ENCODE measurements around the gene KCNH6. TPM values are rescaled to one million over a fixed set of nuclear protein-coding genes. Genes with fewer than 3 reads are reported as not detected.

The KCNH6 gene
- total RNA-seq, 1 experiment from 2014 or later: 1.6 TPM

GRCh38 chr17:63475491-63476412 lies 47.4 kb upstream of the KCNH6 start:
- no peak overlapping the region; a peak in 1 of 7 replicates for H3K27ac Mint-ChIP-seq
- H3K27me3 Mint-ChIP-seq (ENCODE audit: low read depth): peaks cover 50% of the 10 kb centered on the region
- H2AK5ac ChIP-seq (ENCODE audit: insufficient read length, low read length): no peak overlapping the region
- no peak overlapping the region for H4K8ac ChIP-seq (replicated peaks; ENCODE audit: insufficient read length, low read depth, low read length)
- H3K4me3 Mint-ChIP-seq: peak overlapping the region; percentile 63 to 80
- no peak overlapping the region for H2BK5ac ChIP-seq (ENCODE audit: insufficient read length, low read length)
- no peak overlapping the region for H3K14ac ChIP-seq (ENCODE audit: insufficient read depth, low read length)
- H4K91ac ChIP-seq (ENCODE audit: insufficient read length, low read depth, low read length): no peak overlapping the region
- H3K9me3 Mint-ChIP-seq: no peaks in the 10 kb centered on the region
- no peaks in the 10 kb centered on the region; the same call in 1 of the 2 replicates for H3K4me1 ChIP-seq (ENCODE audit: insufficient read depth, low read length)
- no peak overlapping the region for H3K56ac ChIP-seq (ENCODE audit: insufficient read length, low read depth, low read length)
- H3K27ac ChIP-seq (ENCODE audit: insufficient read length, low read depth, low read length): no peak overlapping the region
- no peak for DNase-seq
- peaks cover 13% of the 10 kb centered on the region for H3K23me2 ChIP-seq (ENCODE audit: insufficient read length, low read depth, low read length, poor library complexity, severe bottlenecking)
- no peak overlapping the region for H3T11ph ChIP-seq (ENCODE audit: low read length)
- H2BK20ac ChIP-seq (ENCODE audit: low read depth, low read length, poor library complexity, severe bottlenecking): no peak overlapping the region
- H3K36me3 Mint-ChIP-seq (ENCODE audit: insufficient read depth in 1 of 3, low read depth in 3 of 3): no peaks in the 10 kb centered on the region
- peak overlapping the region; percentile 27 for H3K18ac ChIP-seq (ENCODE audit: insufficient read length, low read depth, low read length)
- no peak overlapping the region for H3K4ac ChIP-seq (ENCODE audit: low read depth, low read length)
- no peaks in the 10 kb centered on the region; the same call in 1 of the 2 replicates for H3K27me3 ChIP-seq (ENCODE audit: insufficient read depth, low read length)
- H2AFZ ChIP-seq (ENCODE audit: low read length): no peak overlapping the region
- no CpG with 5 or more reads among the region's 28 CpGs for WGBS (ENCODE audit: extremely low coverage, insufficient read length, low lambda C conversion rate)
- H3K79me2 ChIP-seq (ENCODE audit: insufficient read depth, low read length): no peaks in the 10 kb centered on the region
- no peak overlapping the region for H2BK15ac ChIP-seq (ENCODE audit: low read depth, low read length)
- H3K4me2 ChIP-seq (ENCODE audit: insufficient read depth, insufficient read length, low read length): peak overlapping the region; percentile 63
- no peaks in the 10 kb centered on the region for H4K20me1 ChIP-seq (ENCODE audit: control insufficient read depth, insufficient read depth, insufficient read length)
- H3K9ac ChIP-seq (ENCODE audit: extremely low read depth, insufficient read length, low read length): no peak overlapping the region
- H3K9me3 ChIP-seq (ENCODE audit: control insufficient read depth, low read depth, low read length): no peaks in the 10 kb centered on the region
- H3K4me1 Mint-ChIP-seq: peaks cover 19 to 30% of the 10 kb centered on the region in 2 experiments
- no peak overlapping the region for H2BK12ac ChIP-seq (ENCODE audit: insufficient read length, low read depth, low read length)
- H2BK120ac ChIP-seq (ENCODE audit: low read depth, low read length, poor library complexity, severe bottlenecking): no peak overlapping the region
- H4K5ac ChIP-seq (ENCODE audit: insufficient read length, low read depth, low read length): no peak overlapping the region
- TF ChIP-seq CTCF (conservative IDR thresholded peaks at IDR 0.05): no peak
- no peak overlapping the region for H3K23ac ChIP-seq (ENCODE audit: insufficient read length, low read depth, low read length)
- H3K79me1 ChIP-seq (ENCODE audit: insufficient read depth, low read depth, low read length, poor library complexity, severe bottlenecking): no peaks in the 10 kb centered on the region

All from H9 (cell line).